ENCODE measurements around the gene RPS5.

DNA sequence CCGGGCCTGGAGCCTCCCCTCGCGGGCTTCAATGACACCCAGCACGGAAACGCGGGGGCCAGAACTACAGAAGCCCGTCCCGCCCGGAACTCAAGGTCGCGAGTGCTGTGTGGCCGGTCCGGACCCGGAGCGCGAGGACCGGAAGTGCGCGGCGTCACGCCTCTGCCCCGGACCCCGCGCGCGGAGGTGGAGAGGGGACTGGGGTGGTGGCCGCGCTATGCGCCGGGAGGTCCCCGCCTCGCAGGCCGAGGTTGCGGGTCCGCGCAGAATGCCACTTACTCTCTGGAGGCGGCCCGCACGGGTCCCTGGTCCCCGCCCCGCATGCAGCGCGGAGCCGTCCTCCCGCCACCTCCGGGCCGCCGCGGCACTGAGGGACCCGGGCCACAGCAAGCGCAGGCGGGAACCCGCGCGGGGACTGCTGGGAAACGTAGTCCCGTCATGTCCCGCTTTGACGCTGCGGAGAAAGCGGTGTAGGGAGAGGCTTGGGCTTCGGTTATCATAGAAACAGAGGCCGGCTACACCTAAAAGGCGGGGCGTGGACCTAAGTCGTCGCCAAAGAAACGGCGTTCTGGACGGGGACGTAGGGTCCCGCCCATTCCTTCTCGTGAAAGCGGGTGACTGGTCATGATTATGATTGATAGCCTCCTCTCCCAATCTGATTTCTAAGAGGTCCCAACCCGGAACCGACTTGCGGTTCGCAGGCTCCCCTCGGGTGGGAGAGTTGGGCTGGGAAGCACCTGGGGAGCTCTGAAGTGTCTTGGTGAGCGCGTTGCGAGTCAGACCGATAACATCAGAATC is 6.2 kb upstream of the RPS5 start, which contains the start of gene ZNF837:
- TF ChIP-seq CTCF (conservative IDR thresholded peaks at IDR 0.05 in 1 of 2, IDR thresholded peaks at IDR 0.05 in 1 of 2; ENCODE audit: low read depth in 1 of 2, low read length in 2 of 2) (no peak), EZH2 (IDR thresholded peaks at IDR 0.05; ENCODE audit: low read length, missing control alignments) (no peak)

Measured in fibroblast of lung (primary cell).